HEK293 (cell line): ENCODE measurements around the gene AP3D1.

ENCODE experiments used
- CTCF ChIA-PET: fragments of 350-600 bp; formaldehyde crosslinking; extraction: SDS; loops from one replicate; lab custom pipeline; 2021; ENCODE audit warnings: antibody characterized with exemption; lab: Yijun Ruan, JAX
- POLR2A ChIA-PET: fragments of 300-600 bp; formaldehyde crosslinking; extraction: SDS; loops from one replicate; lab custom pipeline; 2020; ENCODE audit warnings: antibody characterized with exemption, inconsistent platforms; lab: Yijun Ruan, JAX
- H3K27ac ChIP-seq: fragments of 200-500 bp; sonication (Bioruptor generic); 2 replicates; pipeline ENCODE4 v1.5.1; 2014; ENCODE audit warnings: low read depth, low read length, control low read depth, inconsistent platforms; ENCODE audit errors: extremely low read depth
- H3K36me3 ChIP-seq, 2 experiments: fragments of 200-500 bp in 1 of 2; sonication (Bioruptor generic) in 1 of 2; 1 replicate in 1 of 2; 2 replicates in 1 of 2; pipeline ENCODE4 v1.5.1; 2014 to 2017; ENCODE audit warnings: inconsistent platforms in 2 of 2, low read length in 2 of 2; ENCODE audit not compliant: control insufficient read depth in 2 of 2, insufficient read depth in 1 of 2
- H3K4me1 ChIP-seq: fragments of 200-500 bp; sonication (Bioruptor generic); 2 replicates; pipeline ENCODE4 v1.5.1; 2014; ENCODE audit warnings: mild to moderate bottlenecking, low read length, inconsistent platforms; ENCODE audit not compliant: control insufficient read depth, insufficient read depth
- H3K4me3 ChIP-seq: 2 replicates; pipeline ENCODE4 v1.5.1; 2011; ENCODE audit warnings: low read depth, mild to moderate bottlenecking, control low read depth, low read length, moderate library complexity
- H3K9me3 ChIP-seq: fragments of 200-500 bp; sonication (Bioruptor generic); 2 replicates; pipeline ENCODE4 v1.5.1; 2014; ENCODE audit warnings: low read depth, low read length, inconsistent platforms; ENCODE audit not compliant: control insufficient read depth, insufficient read depth
- GLIS2 ChIP-seq: fragments of 450-650 bp; formaldehyde crosslinking; IDR thresholded peaks from 2 replicates; pipeline ENCODE4 v1.5.1; 2016; ENCODE audit warnings: missing biosample characterization, missing genetic modification characterization
- KLF9 ChIP-seq: fragments of 450-650 bp; formaldehyde crosslinking; IDR thresholded peaks from 2 replicates; pipeline ENCODE4 v1.5.1; 2016; ENCODE audit warnings: missing biosample characterization, missing genetic modification characterization, low read depth
- OSR2 ChIP-seq: fragments of 450-650 bp; formaldehyde crosslinking; IDR thresholded peaks from 2 replicates; pipeline ENCODE4 v1.5.1; 2016; ENCODE audit warnings: missing biosample characterization, missing genetic modification characterization
- ZBTB17 ChIP-seq: fragments of 450-650 bp; formaldehyde crosslinking; IDR thresholded peaks from 2 replicates; pipeline ENCODE4 v1.5.1; 2016; ENCODE audit warnings: missing biosample characterization, missing genetic modification characterization
- ZFHX2 ChIP-seq: fragments of 450-650 bp; formaldehyde crosslinking; conservative IDR thresholded peaks from 2 replicates; pipeline ENCODE4 v1.5.1; 2016; ENCODE audit warnings: missing biosample characterization, missing genetic modification characterization
- ZNF138 ChIP-seq: fragments of 450-650 bp; formaldehyde crosslinking; IDR thresholded peaks from 2 replicates; pipeline ENCODE4 v1.5.1; 2016; ENCODE audit warnings: missing biosample characterization, missing genetic modification characterization, borderline replicate concordance
- ZNF16 ChIP-seq: fragments of 450-650 bp; formaldehyde crosslinking; IDR thresholded peaks from 2 replicates; pipeline ENCODE4 v1.5.1; 2016; ENCODE audit warnings: low read depth, missing biosample characterization, missing genetic modification characterization
- ZNF202 ChIP-seq: fragments of 450-650 bp; formaldehyde crosslinking; IDR thresholded peaks from 2 replicates; pipeline ENCODE4 v1.5.1; 2016; ENCODE audit warnings: missing biosample characterization, missing genetic modification characterization, borderline replicate concordance
- ZNF426 ChIP-seq: fragments of 450-650 bp; formaldehyde crosslinking; IDR thresholded peaks from 2 replicates; pipeline ENCODE4 v1.5.1; 2017; ENCODE audit warnings: missing biosample characterization, missing genetic modification characterization, mild to moderate bottlenecking, inconsistent platforms, moderate library complexity
- ZNF501 ChIP-seq: fragments of 450-650 bp; formaldehyde crosslinking; IDR thresholded peaks from 2 replicates; pipeline ENCODE4 v1.5.1; 2016; ENCODE audit warnings: missing biosample characterization, missing genetic modification characterization
- ZNF521 ChIP-seq: fragments of 450-650 bp; formaldehyde crosslinking; IDR thresholded peaks from 2 replicates; pipeline ENCODE4 v1.5.1; 2017; ENCODE audit warnings: missing biosample characterization, mild to moderate bottlenecking, missing genetic modification characterization
- ZNF544 ChIP-seq: fragments of 450-650 bp; formaldehyde crosslinking; IDR thresholded peaks from 2 replicates; pipeline ENCODE4 v1.5.0; 2017; ENCODE audit warnings: missing biosample characterization, missing genetic modification characterization
- ZNF645 ChIP-seq: fragments of 450-650 bp; formaldehyde crosslinking; IDR thresholded peaks from 2 replicates; pipeline ENCODE4; 2016; ENCODE audit warnings: missing biosample characterization, missing genetic modification characterization
- ZNF776 ChIP-seq: fragments of 450-650 bp; formaldehyde crosslinking; IDR thresholded peaks from 2 replicates; pipeline ENCODE4 v1.5.0; 2017; ENCODE audit warnings: missing biosample characterization, missing genetic modification characterization, borderline replicate concordance
- ZNF791 ChIP-seq: fragments of 450-650 bp; formaldehyde crosslinking; IDR thresholded peaks from 2 replicates; pipeline ENCODE4 v1.5.1; 2016; ENCODE audit warnings: missing biosample characterization, missing genetic modification characterization
- ZSCAN30 ChIP-seq: fragments of 450-650 bp; IDR thresholded peaks from 2 replicates; pipeline ENCODE4 v1.5.1; 2018; ENCODE audit warnings: missing biosample characterization, mild to moderate bottlenecking, missing genetic modification characterization, moderate library complexity
- ZXDB ChIP-seq: fragments of 450-650 bp; formaldehyde crosslinking; IDR thresholded peaks from 2 replicates; pipeline ENCODE4 v1.5.1; 2016; ENCODE audit warnings: missing biosample characterization, missing genetic modification characterization
- TF ChIP-seq, protein P1 (sequence below): fragments of 450-650 bp; formaldehyde crosslinking; IDR thresholded peaks from 2 replicates; pipeline ENCODE4 v1.5.1; 2016; ENCODE audit warnings: missing biosample characterization, missing genetic modification characterization
- TF ChIP-seq, protein P2 (sequence below): fragments of 450-650 bp; formaldehyde crosslinking; IDR thresholded peaks from 2 replicates; pipeline ENCODE4 v1.5.1; 2017; ENCODE audit warnings: missing biosample characterization, missing genetic modification characterization

Gene AP3D1

DNA sequence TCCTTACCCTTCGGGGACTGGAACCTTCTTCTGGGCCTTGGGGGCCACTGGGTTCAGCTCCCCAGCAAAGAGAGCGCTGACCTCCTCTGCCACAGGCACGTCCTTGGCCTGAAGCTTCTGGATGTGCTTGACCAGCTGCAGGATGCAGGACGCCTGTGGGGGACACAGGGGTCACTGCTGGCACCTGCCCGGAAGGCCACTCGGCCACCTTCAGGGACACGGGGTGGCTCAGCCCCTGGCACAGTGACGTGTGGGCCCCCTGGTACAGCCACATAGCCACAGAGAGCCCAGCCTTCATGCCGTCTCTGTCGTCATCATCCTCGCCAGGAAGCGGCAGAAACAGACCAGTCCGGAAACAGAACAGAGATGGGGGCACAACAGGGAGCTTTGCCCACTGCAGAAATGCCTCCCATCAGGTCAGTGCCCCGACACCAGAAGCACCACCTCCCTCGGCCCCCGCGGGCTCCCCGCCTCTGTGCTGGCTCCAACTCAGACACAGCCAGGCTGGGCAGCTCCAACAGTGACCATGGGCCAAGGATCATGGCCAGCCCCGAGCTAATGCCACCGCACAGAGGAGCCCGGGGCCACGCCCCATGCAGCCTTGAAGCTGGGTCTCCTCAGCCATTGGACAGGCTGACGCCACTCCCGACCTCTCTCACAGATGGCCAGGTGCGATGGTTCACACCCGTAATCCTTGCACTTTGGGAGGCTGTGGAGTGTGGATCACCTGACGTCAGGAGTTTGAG is 34.0 kb downstream of the AP3D1 start:
- Histone ChIP-seq H3K4me3 (no peak overlapping the region), H3K36me3 (peaks cover 9 to 96% of the 10 kb centered on the region in 2 experiments; a peak in 2 of 3 replicates), H3K27ac (no peak overlapping the region), H3K9me3 (no peaks in the 10 kb centered on the region), H3K4me1 (no peaks in the 10 kb centered on the region)
- ChIA-PET POLR2A (no interaction called here), CTCF (no interaction called here)
- TF ChIP-seq ZNF138 (tag by site-specific recombination) (no peak), GLIS2 (0 out of 2 replicates have a peak, but pooled peaks have one; percentile 5)

DNA sequence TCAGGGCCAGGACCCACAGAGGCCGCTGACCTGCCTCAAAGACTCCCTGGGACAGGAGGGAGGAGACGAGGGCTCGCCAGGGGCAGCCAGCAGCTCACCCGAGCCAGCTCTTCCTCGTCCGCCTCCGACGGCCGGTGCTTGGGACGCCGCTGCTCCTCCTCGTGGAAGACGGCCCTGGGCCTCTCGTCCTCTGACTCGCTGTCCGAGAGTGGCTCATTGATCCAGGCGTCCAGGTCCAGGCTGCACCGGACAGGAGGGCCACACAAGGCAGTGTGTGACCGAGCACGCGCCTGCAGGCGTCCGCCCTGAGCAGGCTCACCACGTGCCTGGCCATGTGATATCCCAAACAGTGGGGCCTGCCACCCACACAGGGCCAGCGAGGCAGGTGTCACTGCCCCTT is 34.9 kb downstream of the AP3D1 start:
- no peak overlapping the region for H3K27ac ChIP-seq
- no peaks in the 10 kb centered on the region for H3K4me1 ChIP-seq
- peaks cover 9 to 96% of the 10 kb centered on the region in 2 experiments; a peak in 2 of 3 replicates for H3K36me3 ChIP-seq
- no peak overlapping the region for H3K4me3 ChIP-seq
- no peaks in the 10 kb centered on the region for H3K9me3 ChIP-seq
- TF ChIP-seq ZFHX2 (tag by site-specific recombination) (no peak), ZNF544 (tag by site-specific recombination) (no peak), ZSCAN30 (no peak), ZXDB (tag by site-specific recombination) (no peak), KLF9 (tag by site-specific recombination) (no peak), OSR2 (tag by site-specific recombination) (no peak), ZNF16 (tag by site-specific recombination) (no peak)
- TF ChIP-seq, protein P1, sequence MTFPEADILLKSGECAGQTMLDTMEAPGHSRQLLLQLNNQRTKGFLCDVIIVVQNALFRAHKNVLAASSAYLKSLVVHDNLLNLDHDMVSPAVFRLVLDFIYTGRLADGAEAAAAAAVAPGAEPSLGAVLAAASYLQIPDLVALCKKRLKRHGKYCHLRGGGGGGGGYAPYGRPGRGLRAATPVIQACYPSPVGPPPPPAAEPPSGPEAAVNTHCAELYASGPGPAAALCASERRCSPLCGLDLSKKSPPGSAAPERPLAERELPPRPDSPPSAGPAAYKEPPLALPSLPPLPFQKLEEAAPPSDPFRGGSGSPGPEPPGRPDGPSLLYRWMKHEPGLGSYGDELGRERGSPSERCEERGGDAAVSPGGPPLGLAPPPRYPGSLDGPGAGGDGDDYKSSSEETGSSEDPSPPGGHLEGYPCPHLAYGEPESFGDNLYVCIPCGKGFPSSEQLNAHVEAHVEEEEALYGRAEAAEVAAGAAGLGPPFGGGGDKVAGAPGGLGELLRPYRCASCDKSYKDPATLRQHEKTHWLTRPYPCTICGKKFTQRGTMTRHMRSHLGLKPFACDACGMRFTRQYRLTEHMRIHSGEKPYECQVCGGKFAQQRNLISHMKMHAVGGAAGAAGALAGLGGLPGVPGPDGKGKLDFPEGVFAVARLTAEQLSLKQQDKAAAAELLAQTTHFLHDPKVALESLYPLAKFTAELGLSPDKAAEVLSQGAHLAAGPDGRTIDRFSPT (tag by site-specific recombination): no peak
- POLR2A ChIA-PET: no interaction called here
- CTCF ChIA-PET: no interaction called here

DNA sequence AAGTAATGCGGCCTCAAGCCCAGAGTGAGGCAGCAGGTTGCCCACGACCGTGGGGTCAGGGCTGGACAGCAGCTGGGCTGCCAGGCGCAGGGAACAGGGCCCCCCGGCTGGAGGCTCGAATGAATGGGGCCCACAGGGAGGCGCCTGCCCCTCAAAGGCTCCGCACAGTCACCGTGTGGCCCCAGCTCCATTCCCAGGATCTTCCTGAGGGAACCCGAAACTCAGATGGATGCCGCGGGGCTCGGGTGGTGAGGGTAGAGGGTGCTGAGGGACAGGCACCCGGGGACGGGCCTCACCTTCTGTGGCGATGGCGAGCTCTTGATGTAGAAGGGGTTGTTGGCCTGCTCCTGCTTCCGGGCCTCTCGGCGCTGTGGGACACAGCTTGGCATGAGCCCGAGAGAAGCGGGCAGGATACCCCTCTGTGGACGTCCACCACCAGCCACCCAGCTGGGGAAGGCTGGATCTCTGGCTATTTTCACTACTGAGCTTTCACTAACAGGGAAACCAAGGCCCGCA is 35.4 kb downstream of the AP3D1 start:
- H3K36me3 ChIP-seq: peaks cover 9 to 96% of the 10 kb centered on the region in 2 experiments; a peak in 2 of 3 replicates
- ChIA-PET POLR2A (no interaction called here), CTCF (no interaction called here)
- H3K27ac ChIP-seq: no peak overlapping the region
- H3K4me1 ChIP-seq: no peaks in the 10 kb centered on the region
- H3K4me3 ChIP-seq: no peak overlapping the region
- TF ChIP-seq ZNF521 (tag by site-specific recombination): no peak
- TF ChIP-seq, protein P1 (tag by site-specific recombination): 0 out of 2 replicates have a peak, but pooled peaks have one; percentile 30
- H3K9me3 ChIP-seq: no peaks in the 10 kb centered on the region

GRCh38 chr19:2115324-2115723 is 36.0 kb downstream of the AP3D1 start:
- H3K36me3 ChIP-seq: peaks cover 9 to 96% of the 10 kb centered on the region in 2 experiments; a peak in 2 of 3 replicates
- H3K9me3 ChIP-seq: no peaks in the 10 kb centered on the region
- ChIA-PET POLR2A (no interaction called here), CTCF (no interaction called here)
- H3K27ac ChIP-seq: no peak overlapping the region
- H3K4me1 ChIP-seq: no peaks in the 10 kb centered on the region
- no peak overlapping the region for H3K4me3 ChIP-seq
- TF ChIP-seq, protein P2, sequence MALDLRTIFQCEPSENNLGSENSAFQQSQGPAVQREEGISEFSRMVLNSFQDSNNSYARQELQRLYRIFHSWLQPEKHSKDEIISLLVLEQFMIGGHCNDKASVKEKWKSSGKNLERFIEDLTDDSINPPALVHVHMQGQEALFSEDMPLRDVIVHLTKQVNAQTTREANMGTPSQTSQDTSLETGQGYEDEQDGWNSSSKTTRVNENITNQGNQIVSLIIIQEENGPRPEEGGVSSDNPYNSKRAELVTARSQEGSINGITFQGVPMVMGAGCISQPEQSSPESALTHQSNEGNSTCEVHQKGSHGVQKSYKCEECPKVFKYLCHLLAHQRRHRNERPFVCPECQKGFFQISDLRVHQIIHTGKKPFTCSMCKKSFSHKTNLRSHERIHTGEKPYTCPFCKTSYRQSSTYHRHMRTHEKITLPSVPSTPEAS (tag by site-specific recombination): no peak
- TF ChIP-seq ZNF501 (tag by site-specific recombination) (no peak), ZNF426 (tag by site-specific recombination) (no peak), ZNF791 (no peak), ZBTB17 (tag by site-specific recombination) (no peak), ZNF776 (tag by site-specific recombination) (no peak), ZNF202 (tag by site-specific recombination) (no peak), ZNF645 (tag by site-specific recombination) (no peak)
